Heart left ventricle (tissue), 16 donors: ENCODE data around the gene SERPINA6. TPM values are rescaled to one million over a fixed set of nuclear protein-coding genes. Genes with fewer than 3 reads are reported as not detected.

ENCODE experiments used
- ATAC-seq, 4 donors: fragments of 200-7000 bp; cut with Tn5 transposase; one replicate each; pipeline ENCODE4 v1.9.1; 2020 to 2022; ENCODE audit warnings: moderate library complexity in 4 of 4, mild to moderate bottlenecking in 3 of 4, moderate number of reproducible peaks in 1 of 4
- DNase-seq, 5 donors: peaks; one replicate each; pipeline ENCODE4 v3.0.0-alpha.2; 2020
- H3K27ac ChIP-seq, 12 donors: fragments of 200-600 bp; sonication (generic) in 4 of 12; one replicate each; pipeline versions ENCODE4 v1.5.0 to v1.8.0; 2016 to 2022; ENCODE audit warnings: mild to moderate bottlenecking in 2 of 12
- H3K27me3 ChIP-seq, 9 donors: fragments of 200-600 bp; sonication (generic) in 2 of 9; one replicate each; pipeline versions ENCODE4 v1.5.1 to v1.8.0; 2016 to 2022; ENCODE audit warnings: mild to moderate bottlenecking in 3 of 9
- H3K36me3 ChIP-seq, 9 donors: fragments of 200-600 bp; sonication (generic) in 2 of 9; one replicate each; pipeline versions ENCODE4 v1.5.0 to v1.8.0; 2018 to 2022; ENCODE audit warnings: mild to moderate bottlenecking in 2 of 9
- H3K4me1 ChIP-seq, 12 donors: fragments of 200-600 bp; sonication (generic) in 4 of 12; one replicate each; pipeline versions ENCODE4 v1.5.0 to v1.8.0; 2016 to 2022; ENCODE audit warnings: mild to moderate bottlenecking in 3 of 12
- H3K4me3 ChIP-seq, 12 donors: fragments of 200-600 bp; sonication (generic) in 4 of 12; one replicate each; pipeline versions ENCODE4 v1.5.0 to v1.8.0; 2017 to 2022; ENCODE audit warnings: mild to moderate bottlenecking in 9 of 12, moderate library complexity in 4 of 12
- H3K9me3 ChIP-seq, 12 donors: fragments of 200-600 bp; sonication (generic) in 4 of 12; one replicate each; pipeline versions ENCODE4 v1.5.0 to v1.8.0; 2016 to 2022; ENCODE audit warnings: mild to moderate bottlenecking in 1 of 12
- CTCF ChIP-seq, 12 donors: fragments of 200-600 bp; sonication (generic) in 4 of 12; IDR thresholded peaks; one replicate each; pipeline versions ENCODE4 v1.5.0 to v1.8.0; 2018 to 2022; ENCODE audit warnings: antibody characterized with exemption in 12 of 12, mild to moderate bottlenecking in 5 of 12
- POLR2A ChIP-seq, 2 donors: fragments of 450-650 bp; IDR thresholded peaks; one replicate each; pipeline ENCODE4 v1.6.1; 2017; ENCODE audit warnings: antibody characterized with exemption in 2 of 2, mild to moderate bottlenecking in 2 of 2, moderate library complexity in 2 of 2
- WGBS, 4 donors: extraction: QIAGEN DNeasy Blood & Tissue Kit in 2 of 4; methylation state at CpG; one replicate each; pipeline versions ENCODE4 v1.1.5 to v1.1.7; 2013 to 2018; 5-methylcytosine and 5-hydroxymethylcytosine counted together
- intact Hi-C, 10 donors: fragments of 100-400 bp; cut with DNase I; formaldehyde crosslinking; loops; one replicate each; pipeline versions ENCODE4 v1.11.1 to v1.14.2; 2022
- polyA plus RNA-seq, 2 donors: library from polyadenylated mRNA; stranded (reverse); fragments of 200-250 nt; gene quantifications; one replicate each; pipeline ENCODE4 v1.2.3, GENCODE V29; 2013
- total RNA-seq, 9 donors: library from RNA; depleted of rRNA in 2 of 9; stranded (reverse); fragments of >200 nt in 2 of 9; fragmentation: NEBNext Ultra II Directional in 3 of 9; extraction: Animal tissue kit (Norgen Biotek cat#: 25700) in 3 of 9; gene quantifications; one replicate each; pipeline versions ENCODE4 v1.1.0 to v1.2.4, GENCODE V29; 2016 to 2023
- donor health status: ischemic (EF 13 %, LVEDD 7.1; RV severe dilation, severe dysfunction).
- donor health status: healthy with polysubstance abuse.
- donor health status: DM: no; HTN: yes; CAD: no.
- donor health status: DM: no; HTN: no; CAD: no.
- donor health status: ischemic (EF 25% LVEDD 6.9; RV normal size, moderate dysfunction).
- donor health status: ischemic (EF 25% LVEDD 5.7; RV mildly dilated, moderate dysfunction).
- donor health status: healthy.
- donor health status: DM: yes; HTN: yes; CAD: no.
- donor health status: ischemic (EF 35%, LVEDD 5.7; RV mildly dilated, moderate dysfunction).
- donor health status: nonischemic (EF 11% LVEDD 7.7; RV severe dilation, severe dysfunction).
- donor health status: DM: yes; HTN: yes; CAD: no.
- donor health status: PGD.
- donor health status: ischemic (EF 29% LVEDD 5.4; RV normal size, mild dysfunction).
- donor health status: nonischemic (EF 23%, LVEDD 6.1; RV moderate dilation, normal function).

The SERPINA6 gene
- total and polyA plus RNA-seq, 11 donors, result not detected

- DNase-seq (no peak), ATAC-seq (no peak)
- intact Hi-C loops, result no loop called here
- Histone ChIP-seq H3K4me1 (no peaks in the 10 kb centered on the region), H3K9me3 (no peaks in the 10 kb centered on the region), H3K27me3 (peaks cover 0 to 7% (median 0%) of the 10 kb centered on the region in 9 donors), H3K36me3 (no peaks in the 10 kb centered on the region), H3K27ac (no peak within 1 kb of the TSS), H3K4me3 (no peak within 1 kb of the TSS)
- WGBS, 4 donors, result 73 to 79% (median 78%) methylated on average over 14 of the region's 14 CpGs
- TF ChIP-seq CTCF (IDR thresholded peaks at IDR 0.05), result no peak
- no peak for TF ChIP-seq POLR2A (IDR thresholded peaks at IDR 0.05)
Measured at GRCh38 chr14:94366146-94366915, 43.2 kb upstream of the SERPINA6 start, which contains the start of gene SERPINA2. Gene SERPINA2, minus strand, starts transcription at chr14:94366698.

GRCh38 chr14:94365624-94366023 is 42.5 kb upstream of the SERPINA6 start:
- ATAC-seq (no peak), DNase-seq (no peak)
- no peaks in the 10 kb centered on the region for H3K4me1 ChIP-seq
- TF ChIP-seq CTCF (IDR thresholded peaks at IDR 0.05), result no peak
- TF ChIP-seq POLR2A (IDR thresholded peaks at IDR 0.05), result no peak
- H3K36me3 ChIP-seq, result no peaks in the 10 kb centered on the region
- peaks cover 0 to 7% (median 0%) of the 10 kb centered on the region in 9 donors for H3K27me3 ChIP-seq
- WGBS, 4 donors, result 76 to 85% (median 77%) methylated on average over 3 of the region's 3 CpGs
- intact Hi-C loops, result no loop called here
- H3K27ac ChIP-seq, result no peak overlapping the region
- H3K4me3 ChIP-seq, result no peak overlapping the region
- H3K9me3 ChIP-seq, result no peaks in the 10 kb centered on the region

- H3K4me1 ChIP-seq, result no peaks in the 10 kb centered on the region
- H3K36me3 ChIP-seq, result no peaks in the 10 kb centered on the region
- no peak overlapping the region for H3K27ac ChIP-seq
- H3K9me3 ChIP-seq, result no peaks in the 10 kb centered on the region
- no peak for TF ChIP-seq CTCF (IDR thresholded peaks at IDR 0.05)
- no peak overlapping the region for H3K4me3 ChIP-seq
- ATAC-seq (no peak), DNase-seq (no peak)
- WGBS, 4 donors, result 34 to 59% (median 52%) methylated on average over 4 to 5 of the region's 5 CpGs
- peaks cover 0 to 7% (median 0%) of the 10 kb centered on the region in 9 donors for H3K27me3 ChIP-seq
- intact Hi-C loops, result loop anchor here in 1 of 10 donors (1.0 kb wide), 1 partner anchor 15 kb away; no protein-coding TSS in a partner anchor
Measured at GRCh38 chr14:94364964-94365363, 41.8 kb upstream of the SERPINA6 start.

- no peak for ATAC-seq
- H3K4me3 ChIP-seq, result no peak overlapping the region
- no peaks in the 10 kb centered on the region for H3K4me1 ChIP-seq
- TF ChIP-seq CTCF (IDR thresholded peaks at IDR 0.05) (no peak), POLR2A (IDR thresholded peaks at IDR 0.05) (no peak)
- intact Hi-C loops, result loop anchor here in 1 of 10 donors (1.0 kb wide), 1 partner anchor 16 kb away; no protein-coding TSS in a partner anchor
- H3K9me3 ChIP-seq, result no peaks in the 10 kb centered on the region
- 77 to 94% (median 85%) methylated on average over 3 of the region's 3 CpGs for WGBS, 4 donors
- H3K36me3 ChIP-seq, result no peaks in the 10 kb centered on the region
- peaks cover 0 to 7% (median 0%) of the 10 kb centered on the region in 9 donors for H3K27me3 ChIP-seq
- DNase-seq, result no peak
- H3K27ac ChIP-seq, result no peak overlapping the region
Measured at GRCh38 chr14:94364037-94364436, 40.9 kb upstream of the SERPINA6 start.
